GM11168 (cell line): Measurements from ENCODE around the gene DNAJC1.
"Not testable (repeated sequence)": the region's sequence is repeated elsewhere in the genome, so short reads cannot be mapped to it uniquely, and the experiment has no call there.

Experiments
- in situ Hi-C: fragments of 300-500 bp; cut with MboI; formaldehyde crosslinking; loops from one replicate; pipeline ENCODE4 v1.12.0; 2022; ENCODE audit warnings: low sequenced_read_pairs; ENCODE audit not compliant: unreplicated experiment

The DNAJC1 gene

GRCh38 chr10:21925851-21926250, 77.7 kb downstream of the DNAJC1 start:
- in situ Hi-C loops, result no loop called here

DNA sequence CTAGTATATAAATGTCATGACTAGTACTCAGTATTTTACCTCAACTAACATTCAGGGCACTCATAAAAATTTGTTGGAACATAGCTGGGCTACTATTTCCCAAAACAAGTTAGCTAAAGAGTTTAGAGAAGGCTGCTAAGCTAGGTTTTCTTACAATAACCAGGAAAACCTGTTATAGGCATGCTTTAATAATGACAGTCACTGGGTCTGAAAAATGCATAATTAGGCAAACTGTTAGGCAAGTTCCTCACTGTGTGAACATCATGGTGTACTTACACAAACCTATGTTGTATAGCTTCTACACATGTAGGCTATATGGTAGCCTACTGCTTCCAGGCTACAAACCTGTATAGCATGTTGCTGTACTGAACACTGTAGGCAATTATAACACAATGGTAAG, 79.0 kb downstream of the DNAJC1 start:
- in situ Hi-C loops, result no loop called here

DNA sequence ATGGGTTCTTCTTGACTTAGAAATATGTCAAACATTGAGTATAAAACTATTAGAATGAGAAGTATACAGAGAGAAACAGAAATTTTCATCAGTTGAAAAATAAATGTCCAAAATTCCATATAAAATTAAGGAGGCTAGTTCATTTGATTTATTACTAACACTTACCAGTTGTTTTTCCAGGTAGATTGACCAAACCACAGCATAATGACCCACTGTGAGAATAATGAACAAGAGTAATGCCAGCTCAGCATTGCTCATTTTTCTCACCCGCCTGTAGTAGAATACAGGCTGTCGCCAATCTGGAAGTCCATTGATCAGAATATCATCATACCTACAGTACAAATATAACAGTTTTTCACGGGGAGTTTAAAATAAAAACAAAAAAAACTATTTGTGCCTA, 82.9 kb downstream of the DNAJC1 start:
- in situ Hi-C loops, result no loop called here

GRCh38 chr10:21919906-21920305, 83.6 kb downstream of the DNAJC1 start:
- in situ Hi-C loops, result no loop called here

DNA sequence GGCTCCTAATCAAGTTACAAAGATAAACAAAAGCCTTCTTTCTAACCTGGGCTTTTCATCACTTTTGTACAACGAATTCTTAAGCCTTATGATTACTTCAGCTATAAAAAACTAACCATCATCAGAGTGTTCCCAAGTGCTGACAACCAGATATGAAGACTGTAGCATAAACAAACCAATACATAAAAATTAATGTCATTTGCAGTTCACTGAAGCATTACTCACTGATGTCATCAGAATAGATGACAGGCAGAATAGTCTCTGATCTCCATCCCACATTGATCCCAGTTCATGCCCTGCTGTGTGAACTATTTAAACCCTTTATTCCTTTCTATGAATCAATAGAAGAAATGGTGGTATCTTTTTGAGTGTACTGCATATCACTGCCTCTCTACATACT, 84.4 kb downstream of the DNAJC1 start:
- in situ Hi-C loops, result no loop called here

- in situ Hi-C loops, result no loop called here
Measured at GRCh38 chr10:21912625-21913024, 90.9 kb downstream of the DNAJC1 start.

GRCh38 chr10:21910798-21911197, 92.7 kb downstream of the DNAJC1 start:
- in situ Hi-C loops, result no loop called here

DNA sequence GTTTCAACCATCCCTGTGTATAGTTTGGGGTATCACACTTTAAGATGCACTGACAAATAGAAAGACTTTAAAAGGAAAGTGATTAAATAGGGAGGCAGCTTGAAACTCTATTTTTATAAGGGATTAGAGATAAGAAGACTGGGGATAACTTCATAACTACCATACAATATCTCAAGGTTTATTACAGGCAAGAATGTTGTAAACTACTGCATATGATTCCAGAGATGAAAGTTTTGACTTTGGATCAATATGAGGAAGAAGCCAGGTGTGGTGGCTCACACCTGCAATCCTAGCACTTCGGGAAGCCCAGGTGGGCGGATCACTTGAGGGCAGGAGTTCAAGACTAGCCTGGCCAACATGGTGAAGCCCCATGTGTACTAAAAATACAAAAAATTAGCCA, 96.1 kb downstream of the DNAJC1 start:
- in situ Hi-C loops, result no loop called here

DNA sequence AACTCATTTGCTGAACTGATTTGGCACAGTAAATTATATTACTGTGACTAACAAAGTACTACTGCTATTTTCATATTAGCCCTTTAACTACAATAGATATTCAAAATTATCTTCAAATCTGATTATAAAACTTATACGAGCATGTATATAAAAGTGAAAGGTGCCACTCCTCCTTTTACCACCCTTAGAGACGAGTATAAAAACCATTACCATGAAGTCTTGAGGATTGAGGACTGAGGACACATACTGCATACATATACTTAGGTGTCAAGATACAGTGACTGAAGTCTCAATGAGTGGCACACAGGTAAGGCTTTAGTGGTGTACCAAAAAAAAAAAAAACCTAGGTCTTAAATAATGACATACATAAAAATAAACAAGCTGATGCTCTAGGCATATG, 98.6 kb downstream of the DNAJC1 start:
- in situ Hi-C loops, result no loop called here

DNA sequence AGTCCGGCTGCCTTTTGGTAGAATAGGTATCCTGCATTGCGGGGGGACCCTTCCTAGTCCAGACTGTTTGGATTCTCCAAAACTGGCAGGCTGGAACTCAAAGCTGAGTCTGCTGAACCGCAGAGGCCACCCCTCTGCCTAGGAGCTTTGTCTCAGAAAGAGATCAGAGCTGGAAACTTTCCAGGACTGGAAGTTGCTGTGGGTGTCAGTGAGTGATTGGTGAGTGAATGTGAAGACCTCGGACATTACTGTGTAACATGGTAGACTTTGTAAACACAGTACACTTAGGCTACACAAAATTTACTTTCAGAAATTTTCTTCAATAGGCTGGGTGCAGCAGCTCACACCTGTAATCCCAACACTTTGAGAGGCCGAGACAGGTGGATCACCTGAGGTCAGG, 103.8 kb downstream of the DNAJC1 start:
- in situ Hi-C loops, result no loop called here

DNA sequence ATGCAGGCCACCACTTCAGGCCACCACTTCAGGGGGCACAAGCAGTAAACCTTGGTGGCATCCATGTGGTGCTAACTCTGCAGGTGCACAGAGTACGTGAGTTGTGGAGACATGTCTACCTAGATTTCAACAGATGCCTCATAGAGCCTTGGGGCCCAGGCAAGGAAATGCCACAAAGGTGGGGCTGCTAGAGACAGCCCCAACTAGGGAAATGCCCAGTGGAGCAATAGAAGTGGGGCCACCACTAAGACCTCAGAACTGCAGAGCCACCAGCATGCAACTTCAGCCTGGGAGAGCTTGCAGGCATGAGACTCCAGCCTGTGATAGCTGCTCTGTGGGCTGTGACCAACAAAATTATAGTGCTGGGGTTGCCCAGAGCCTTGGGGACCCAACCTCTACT, 107.6 kb downstream of the DNAJC1 start:
- in situ Hi-C loops, result no loop called here

- in situ Hi-C loops, result no loop called here
Measured at GRCh38 chr10:21894648-21895342, 108.7 kb downstream of the DNAJC1 start.

GRCh38 chr10:21891439-21891838, 112.1 kb downstream of the DNAJC1 start:
- in situ Hi-C loops, result no loop called here

- in situ Hi-C loops, result no loop called here
Measured at GRCh38 chr10:21889477-21890275, 113.9 kb downstream of the DNAJC1 start.

GRCh38 chr10:21888959-21889358, 114.6 kb downstream of the DNAJC1 start:
- in situ Hi-C loops, result no loop called here

- in situ Hi-C loops, result no loop called here
Measured at GRCh38 chr10:21885940-21886339, 117.6 kb downstream of the DNAJC1 start.

GRCh38 chr10:21873198-21873597, 130.3 kb downstream of the DNAJC1 start:
- in situ Hi-C loops, result no loop called here

- in situ Hi-C loops, result not testable (repeated sequence)
Measured at GRCh38 chr10:21872771-21873170, 130.8 kb downstream of the DNAJC1 start.

- in situ Hi-C loops, result no loop called here
Measured at GRCh38 chr10:21870849-21871248, 132.7 kb downstream of the DNAJC1 start.

- in situ Hi-C loops, result not testable (repeated sequence)
Measured at GRCh38 chr10:21869087-21869486, 134.4 kb downstream of the DNAJC1 start.

DNA sequence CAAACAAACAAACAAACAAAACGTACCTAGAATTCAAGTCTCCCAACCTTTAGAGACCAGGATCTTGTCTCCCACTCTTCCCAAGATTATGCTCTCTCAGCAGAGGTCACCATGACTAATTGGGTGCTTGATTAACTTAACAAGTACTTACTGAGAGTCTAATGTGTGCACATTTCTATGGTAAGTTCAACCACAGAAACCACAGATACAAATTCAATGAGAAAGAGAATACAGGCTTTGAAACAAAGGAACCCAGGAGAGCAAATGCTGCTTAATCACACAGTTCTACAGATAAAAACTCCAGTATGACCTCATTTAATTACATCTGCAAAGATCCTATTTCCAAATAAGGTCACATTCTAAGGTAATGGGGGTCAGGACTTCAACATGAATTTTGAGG, 142.8 kb downstream of the DNAJC1 start:
- in situ Hi-C loops, result no loop called here

DNA sequence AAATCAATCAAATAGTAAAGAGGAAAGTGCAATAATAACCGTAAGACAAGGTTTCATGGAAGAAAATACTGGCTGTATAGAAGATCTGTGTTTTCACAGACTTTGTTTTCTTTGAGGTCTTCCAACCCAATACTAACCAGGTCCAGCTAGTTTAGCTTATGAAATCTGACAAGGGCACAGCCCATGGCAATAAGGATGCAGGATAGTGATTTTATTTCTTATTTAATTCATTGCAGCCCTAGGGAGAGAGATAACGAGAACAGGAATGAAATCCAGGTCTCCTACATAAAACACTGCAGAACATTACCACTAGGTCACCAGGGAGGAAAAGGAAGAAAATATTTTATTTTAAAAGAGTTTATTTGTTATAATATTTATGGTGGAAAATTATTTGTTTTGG, 145.1 kb downstream of the DNAJC1 start:
- in situ Hi-C loops, result no loop called here
